ENCODE measurements around the gene PLLP. TPM values are rescaled to one million over a fixed set of nuclear protein-coding genes. Genes with fewer than 3 reads are reported as not detected.
A peak's percentile ranks its signal among the peaks of the same experiment; 100 is the strongest.
"Not testable (repeated sequence)": the region's sequence is repeated elsewhere in the genome, so short reads cannot be mapped to it uniquely, and the experiment has no call there.

PLLP gene
- total RNA-seq, 4 donors from 2014 or later = 15.5 to 38.5 (median 31.5) TPM

- peaks cover 12 to 62% (median 29%) of the 10 kb centered on the region in 3 donors for H3K4me1 ChIP-seq
- WGBS, 2 donors = 56 to 71% methylated on average over 9 to 11 of the region's 14 CpGs
- peak overlapping the region in 3 of 4 donors; percentile 26 to 92 (median 59) for H3K27ac ChIP-seq
- no peak for DNase-seq
- intact Hi-C loops (cut with DNase I) = no loop called here
- TF ChIP-seq POLR2A (IDR thresholded peaks at IDR 0.05) (no peak), CTCF (IDR thresholded peaks at IDR 0.05) (no peak)
- no peaks in the 10 kb centered on the region for H3K36me3 ChIP-seq
- no peak overlapping the region for H3K4me3 ChIP-seq
- H3K9me3 ChIP-seq = no peaks in the 10 kb centered on the region
- H3K27me3 ChIP-seq = no peaks in the 10 kb centered on the region
Measured at GRCh38 chr16:57268804-57269800, 15.4 kb downstream of the PLLP start.

DNA sequence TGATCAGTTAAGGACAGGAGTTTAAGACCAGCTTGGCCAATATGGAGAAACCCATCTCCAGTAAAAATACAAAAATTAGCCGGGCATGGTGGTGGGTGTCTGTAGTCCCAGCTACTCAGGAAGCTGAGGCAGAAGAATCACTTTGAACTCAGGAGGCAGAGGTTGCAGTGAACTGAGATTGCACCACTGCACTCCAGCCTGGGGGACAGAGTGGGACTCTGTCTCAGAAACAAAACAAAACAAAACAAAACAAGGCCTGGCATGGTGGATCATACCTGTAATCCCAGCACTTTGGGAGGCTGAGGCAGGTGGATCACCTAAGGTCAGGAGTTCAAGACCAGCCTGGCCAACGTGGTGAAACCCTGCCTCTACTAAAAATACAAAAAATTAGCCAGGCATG is 17.1 kb downstream of the PLLP start:
- H3K9me3 ChIP-seq; H3K27me3 ChIP-seq; DNase-seq; H3K36me3 ChIP-seq; H3K4me3 ChIP-seq; intact Hi-C loops (cut with DNase I): not testable (repeated sequence)
- peak overlapping the region; percentile 39 to 92 (median 82) for H3K27ac ChIP-seq
- peaks cover 25 to 80% (median 44%) of the 10 kb centered on the region in 3 donors for H3K4me1 ChIP-seq
- WGBS, 2 donors = 28 to 61% methylated on average over 2 of the region's 2 CpGs

- peak overlapping the region; percentile 76 to 92 (median 86) for H3K27ac ChIP-seq
- intact Hi-C loops (cut with DNase I) = no loop called here
- TF ChIP-seq POLR2A (IDR thresholded peaks at IDR 0.05) = no peak
- TF ChIP-seq CTCF (IDR thresholded peaks at IDR 0.05) = no peak
- WGBS, 2 donors = 27 to 30% methylated on average over 6 of the region's 6 CpGs
- H3K4me3 ChIP-seq = peak overlapping the region in 2 of 4 donors; percentile 8 to 21
- no peak for DNase-seq
- no peaks in the 10 kb centered on the region for H3K9me3 ChIP-seq
- H3K36me3 ChIP-seq = no peaks in the 10 kb centered on the region
- peaks cover 25 to 82% (median 44%) of the 10 kb centered on the region in 3 donors for H3K4me1 ChIP-seq
- H3K27me3 ChIP-seq = no peaks in the 10 kb centered on the region
Measured at GRCh38 chr16:57266531-57267260, 17.8 kb downstream of the PLLP start.

DNA sequence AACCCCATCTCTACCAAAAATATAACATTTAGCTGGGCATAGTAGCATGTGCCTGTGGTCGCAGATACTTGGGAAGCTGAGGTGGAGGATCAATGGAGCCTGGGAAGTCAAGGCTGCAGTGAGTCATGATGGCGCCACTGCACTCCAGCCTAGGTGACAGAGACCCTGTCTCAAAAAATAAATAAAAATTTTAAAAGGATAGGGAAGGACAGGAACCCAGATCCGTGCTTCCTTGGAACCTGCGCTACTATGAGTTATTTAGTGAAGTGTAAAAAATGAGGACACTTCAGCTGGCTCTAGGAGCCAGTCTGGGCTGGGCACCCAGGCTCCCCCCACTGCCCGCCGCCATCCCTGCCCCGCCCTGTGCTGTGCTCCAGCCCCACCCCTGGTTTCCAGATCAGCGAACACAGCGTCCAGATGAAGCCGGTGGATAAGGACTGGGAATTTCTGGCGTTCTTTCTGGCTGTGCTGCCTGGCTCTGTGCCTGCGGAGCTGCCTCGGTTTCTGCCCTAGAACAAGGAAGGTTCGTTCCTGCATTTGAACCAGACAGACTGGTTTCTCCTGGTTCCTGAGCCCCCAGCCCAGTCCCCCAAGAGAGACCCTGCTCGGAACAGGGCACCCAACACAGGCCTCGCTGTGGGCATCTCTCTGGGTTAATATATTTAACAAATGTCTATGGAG is 18.5 kb downstream of the PLLP start:
- Histone ChIP-seq H3K9me3 (no peaks in the 10 kb centered on the region), H3K27me3 (no peaks in the 10 kb centered on the region), H3K36me3 (no peaks in the 10 kb centered on the region), H3K4me3 (peak overlapping the region in 2 of 4 donors; percentile 8 to 21), H3K27ac (peak overlapping the region; percentile 76 to 92 (median 86)), H3K4me1 (peaks cover 25 to 88% (median 47%) of the 10 kb centered on the region in 3 donors)
- TF ChIP-seq POLR2A (IDR thresholded peaks at IDR 0.05) = no peak
- no peak for TF ChIP-seq CTCF (IDR thresholded peaks at IDR 0.05)
- WGBS, 2 donors = 27 to 54% methylated on average over 7 to 9 of the region's 16 CpGs
- intact Hi-C loops (cut with DNase I) = no loop called here
- DNase-seq = no peak

DNA sequence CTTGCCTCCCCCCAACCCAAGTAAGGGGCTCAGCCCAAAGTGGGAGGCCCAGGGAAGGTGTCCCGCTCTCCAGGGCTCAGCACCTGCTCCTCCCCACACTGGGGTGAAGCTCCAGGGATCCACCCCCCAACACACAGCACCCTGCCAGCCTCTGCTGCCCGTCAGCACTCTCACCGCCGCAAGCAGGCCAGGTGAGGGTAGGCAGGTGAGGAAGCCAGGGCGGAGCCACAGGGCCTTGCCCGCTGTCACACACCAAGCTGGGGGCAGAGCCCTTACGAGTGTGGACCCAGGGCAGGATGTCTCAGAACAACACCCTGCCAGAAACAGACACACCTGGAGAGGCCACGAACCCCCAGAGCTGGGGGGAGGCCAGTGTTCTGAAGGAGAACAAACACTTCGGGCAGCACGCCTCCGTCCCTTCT is 19.5 kb downstream of the PLLP start:
- peak overlapping the region; percentile 76 to 92 (median 86) for H3K27ac ChIP-seq
- intact Hi-C loops (cut with DNase I) = no loop called here
- WGBS, 2 donors = 54 to 64% methylated on average over 4 to 11 of the region's 11 CpGs
- no peak overlapping the region for H3K4me3 ChIP-seq
- peaks cover 28 to 98% (median 57%) of the 10 kb centered on the region in 3 donors for H3K4me1 ChIP-seq
- no peak for TF ChIP-seq CTCF (IDR thresholded peaks at IDR 0.05)
- TF ChIP-seq POLR2A (IDR thresholded peaks at IDR 0.05) = peak in 3 of 4 donors; percentile 13 to 24 (median 18)
- H3K27me3 ChIP-seq = no peaks in the 10 kb centered on the region
- DNase-seq = no peak
- H3K36me3 ChIP-seq = no peaks in the 10 kb centered on the region
- no peaks in the 10 kb centered on the region for H3K9me3 ChIP-seq

All from esophagus squamous epithelium (tissue), 5 donors.